Measurements from ENCODE around the gene RNF151.
"Not testable (repeated sequence)": the region's sequence is repeated elsewhere in the genome, so short reads cannot be mapped to it uniquely, and the experiment has no call there.

RNF151 gene

GRCh38 chr16:1960665-1961630 lies 5.7 kb upstream of the RNF151 start:
- DNase-seq: no peak

GRCh38 chr16:1961651-1962067 lies 5.0 kb upstream of the RNF151 start:
- no peak for DNase-seq

DNA sequence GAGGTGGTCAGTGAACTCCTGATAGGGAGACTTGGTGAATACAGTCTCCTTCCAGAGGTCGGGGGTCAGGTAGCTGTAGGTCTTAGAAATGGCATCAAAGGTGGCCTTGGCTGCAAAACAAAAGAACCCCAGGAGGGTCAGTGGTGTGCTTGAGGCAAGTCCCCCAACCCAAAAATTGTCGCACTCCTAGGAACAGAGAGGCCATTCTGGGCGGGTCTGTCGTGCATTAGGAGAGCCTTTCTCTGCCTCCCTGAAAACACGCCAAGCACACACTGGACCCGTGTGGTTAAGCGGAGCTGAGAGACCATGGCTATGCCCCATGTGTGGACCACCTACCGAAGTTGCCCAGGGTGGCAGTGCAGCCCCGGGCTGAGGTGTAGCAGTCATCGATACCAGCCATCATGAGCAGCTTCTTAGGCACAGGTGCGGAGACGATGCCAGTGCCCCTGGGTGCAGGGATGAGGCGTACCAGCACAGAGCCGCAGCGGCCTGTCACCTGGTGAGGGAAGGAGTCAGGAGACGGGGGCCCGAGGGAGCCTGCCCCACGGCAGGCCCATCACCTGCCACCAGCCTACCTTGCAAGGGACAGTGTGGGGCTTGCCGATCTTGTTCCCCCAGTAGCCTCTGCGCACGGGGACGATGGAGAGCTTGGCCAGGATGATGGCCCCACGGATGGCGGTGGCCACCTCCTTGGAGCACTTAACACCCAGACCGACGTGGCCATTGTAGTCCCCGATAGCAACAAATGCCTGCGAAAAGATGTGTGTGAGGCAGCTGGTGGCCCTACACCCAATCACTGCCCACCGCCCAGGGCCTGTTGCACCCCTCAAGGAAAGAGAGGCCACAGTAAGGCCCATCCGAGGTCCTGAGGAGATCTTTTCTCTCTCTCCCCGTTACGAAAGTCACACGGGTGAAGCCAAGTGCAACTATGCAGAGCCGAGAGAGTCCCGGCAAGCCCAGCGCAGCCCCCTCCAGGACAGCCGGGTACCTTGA lies 4.2 kb upstream of the RNF151 start:
- DNase-seq: not testable (repeated sequence)

DNA sequence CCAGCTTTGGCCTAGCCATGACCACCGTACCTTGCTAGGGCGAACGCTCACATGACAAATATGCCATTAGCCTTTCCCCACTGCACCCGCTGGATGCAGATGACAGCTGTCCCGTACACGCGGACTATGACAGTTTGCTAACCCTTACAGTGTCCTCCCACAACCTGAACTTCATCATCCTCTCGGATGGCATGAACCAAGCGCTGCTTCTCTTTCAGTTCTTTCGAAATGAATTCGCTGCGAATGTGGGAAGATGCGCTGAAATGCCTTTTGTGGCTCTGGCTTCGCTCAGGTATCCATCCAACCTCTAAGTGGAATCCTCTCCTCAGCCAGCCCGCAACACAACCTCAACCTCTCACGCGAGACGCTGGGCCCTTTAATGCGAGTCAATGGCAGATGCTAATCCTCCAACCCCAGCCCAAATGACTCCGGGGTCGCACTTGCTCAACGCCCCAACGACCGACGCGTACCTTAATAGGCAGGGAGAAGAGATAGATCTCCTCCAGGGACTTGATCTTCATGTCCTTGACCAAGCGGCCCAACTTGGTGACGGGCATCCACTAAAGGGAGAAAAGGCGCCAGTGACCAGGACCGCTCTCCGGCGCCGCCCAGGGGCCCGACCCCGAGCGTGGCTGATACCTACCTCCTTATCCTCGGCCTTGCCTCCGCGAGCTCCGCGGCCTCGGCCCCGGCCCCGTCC lies 2.7 kb upstream of the RNF151 start:
- DNase-seq: peak; percentile 56

DNA sequence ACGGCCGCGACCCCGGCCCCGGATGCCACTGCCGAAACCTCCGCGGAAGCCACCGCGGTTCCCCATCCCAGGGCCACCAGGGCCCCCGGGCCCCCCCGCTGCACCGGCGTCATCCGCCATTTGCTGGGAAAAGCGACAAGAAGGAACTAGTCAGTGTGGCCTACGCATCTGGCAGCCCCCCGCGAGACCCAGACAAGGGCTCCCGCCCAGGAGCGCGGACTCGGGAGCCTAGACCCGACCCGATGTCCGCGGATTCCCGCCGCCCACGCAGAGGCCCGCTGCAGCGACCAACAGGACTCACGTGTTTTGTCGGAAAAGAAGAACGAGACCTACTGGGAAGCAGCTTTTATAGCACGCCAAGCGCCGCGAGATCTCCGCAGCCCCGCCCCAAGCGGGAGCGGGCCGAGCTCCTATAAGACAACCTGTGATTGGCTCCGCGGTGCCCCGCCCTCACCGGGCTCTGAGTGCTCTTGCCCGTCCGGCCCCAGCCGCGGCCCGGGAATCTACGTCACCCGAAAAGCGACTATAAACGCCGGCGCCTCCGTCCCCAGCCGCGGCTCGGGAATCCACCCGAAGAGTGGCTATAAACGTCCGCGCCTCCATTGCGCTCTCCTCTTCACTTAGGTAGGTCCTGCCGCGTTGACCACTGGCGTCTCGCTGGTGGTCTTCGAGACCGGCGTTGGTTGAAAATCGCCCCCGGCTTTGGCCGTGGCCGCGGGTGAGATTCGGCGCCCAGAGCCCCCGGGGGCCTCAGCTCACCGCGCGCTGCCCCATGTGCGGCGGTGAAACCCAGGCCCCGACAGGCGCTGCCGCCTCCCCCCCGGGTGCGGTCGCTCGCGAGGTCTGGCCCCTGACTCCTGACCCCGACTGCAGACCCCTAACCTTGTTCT lies 1.9 kb upstream of the RNF151 start, which contains the start of gene RPS2:
Gene RPS2, minus strand, starts transcription at position 321 of the 890 bp plus-strand sequence. Its CDS starts 201 bp downstream, at position 120.
- DNase-seq: peak; percentile 100

GRCh38 chr16:1965396-1966001 lies 1.2 kb upstream of the RNF151 start:
- peak; percentile 13 for DNase-seq

DNA sequence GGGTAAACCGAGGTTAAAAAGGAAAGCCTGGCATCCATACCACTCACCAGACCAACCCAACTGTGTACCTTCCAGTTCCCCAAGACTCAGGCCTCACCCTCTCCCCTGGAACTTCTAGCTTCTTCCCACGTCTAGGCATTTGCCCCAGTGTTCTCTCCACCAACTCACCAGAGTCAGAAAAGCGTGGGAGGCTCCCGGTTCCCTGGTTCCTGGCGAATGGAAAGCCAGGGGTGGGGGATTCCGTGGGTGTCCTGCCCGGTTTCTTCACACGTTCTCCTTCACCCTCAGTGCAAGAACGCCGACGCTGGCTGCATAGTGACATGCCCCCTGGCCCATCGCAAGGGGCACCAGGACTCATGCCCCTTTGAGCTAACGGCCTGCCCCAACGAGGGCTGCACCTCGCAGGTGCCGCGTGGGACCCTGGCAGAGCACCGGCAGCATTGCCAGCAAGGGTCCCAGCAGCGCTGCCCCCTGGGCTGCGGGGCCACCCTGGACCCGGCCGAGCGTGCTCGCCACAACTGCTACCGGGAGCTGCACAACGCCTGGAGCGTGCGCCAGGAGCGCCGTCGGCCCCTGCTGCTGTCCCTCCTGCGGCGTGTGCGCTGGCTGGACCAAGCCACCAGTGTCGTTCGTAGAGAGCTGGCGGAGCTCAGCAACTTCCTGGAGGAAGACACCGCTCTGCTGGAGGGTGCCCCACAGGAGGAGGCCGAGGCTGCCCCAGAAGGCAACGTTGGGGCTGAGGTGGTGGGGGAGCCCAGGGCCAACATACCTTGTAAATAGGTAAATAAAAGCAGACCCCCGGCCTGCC lies 1.7 kb downstream of the RNF151 start:
- no peak for DNase-seq

GRCh38 chr16:1971796-1972489 lies 5.3 kb downstream of the RNF151 start, which contains the start of gene TBL3:
TSS of gene TBL3 (plus strand) at chr16:1972053. CDS start at chr16:1972165, 112 bp downstream.
- DNase-seq: peak; percentile 92

DNA sequence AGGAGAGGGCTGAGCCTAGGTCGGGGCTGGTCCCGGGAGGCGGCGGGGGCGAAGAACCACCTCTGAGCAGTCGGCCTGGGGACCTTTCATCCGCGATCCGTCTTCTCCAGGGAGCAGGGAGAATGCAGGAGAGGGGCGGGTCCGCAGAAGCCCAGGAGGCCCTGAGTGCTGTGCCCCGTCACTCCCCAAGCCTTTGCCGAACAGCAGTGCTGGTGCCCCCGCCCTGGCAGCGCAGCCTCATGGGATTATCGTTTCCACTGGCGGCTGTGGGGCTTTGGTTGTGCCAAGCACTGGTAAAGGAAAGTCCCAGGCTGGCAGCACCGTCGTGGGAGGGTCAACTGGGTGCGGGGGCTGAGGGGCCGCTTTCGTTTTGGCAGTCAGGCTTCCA lies 5.8 kb downstream of the RNF151 start:
- peak; percentile 16 for DNase-seq

DNA sequence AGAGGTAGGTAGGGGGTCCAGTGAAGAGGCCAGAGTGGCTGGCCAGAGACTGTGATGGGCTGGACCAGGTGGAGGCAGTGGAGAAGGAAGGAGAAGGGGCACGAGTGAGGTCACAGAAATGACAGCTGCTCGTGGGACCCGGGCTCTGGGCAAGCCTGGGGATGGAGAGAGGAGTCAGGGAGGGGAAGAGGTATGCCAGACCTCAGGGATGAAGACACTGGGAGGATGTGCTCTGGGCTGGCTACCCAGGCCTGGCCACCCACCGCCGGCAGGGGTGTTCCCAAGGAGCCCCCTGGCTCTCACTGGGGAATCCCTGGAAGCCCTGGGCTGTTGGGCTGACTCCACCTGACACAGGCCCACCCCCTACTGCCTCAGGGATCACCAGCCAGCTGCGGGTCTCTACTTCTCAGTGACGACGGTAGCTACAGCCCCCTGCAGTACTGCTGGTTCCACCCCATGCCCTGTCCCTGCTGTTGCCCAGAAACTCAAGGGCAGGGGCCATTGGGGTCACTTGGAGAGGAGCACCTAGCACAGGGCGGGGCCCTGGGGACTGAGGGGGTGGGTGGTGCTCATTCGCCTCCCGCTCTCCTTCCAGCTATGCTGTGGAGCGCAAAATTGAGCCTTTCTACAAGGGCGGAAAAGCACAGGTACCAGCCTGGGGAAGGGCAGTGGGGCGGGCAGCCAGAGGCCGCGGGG lies 7.0 kb downstream of the RNF151 start:
- no peak for DNase-seq

GRCh38 chr16:1974157-1975070 lies 7.8 kb downstream of the RNF151 start:
- DNase-seq: no peak

DNA sequence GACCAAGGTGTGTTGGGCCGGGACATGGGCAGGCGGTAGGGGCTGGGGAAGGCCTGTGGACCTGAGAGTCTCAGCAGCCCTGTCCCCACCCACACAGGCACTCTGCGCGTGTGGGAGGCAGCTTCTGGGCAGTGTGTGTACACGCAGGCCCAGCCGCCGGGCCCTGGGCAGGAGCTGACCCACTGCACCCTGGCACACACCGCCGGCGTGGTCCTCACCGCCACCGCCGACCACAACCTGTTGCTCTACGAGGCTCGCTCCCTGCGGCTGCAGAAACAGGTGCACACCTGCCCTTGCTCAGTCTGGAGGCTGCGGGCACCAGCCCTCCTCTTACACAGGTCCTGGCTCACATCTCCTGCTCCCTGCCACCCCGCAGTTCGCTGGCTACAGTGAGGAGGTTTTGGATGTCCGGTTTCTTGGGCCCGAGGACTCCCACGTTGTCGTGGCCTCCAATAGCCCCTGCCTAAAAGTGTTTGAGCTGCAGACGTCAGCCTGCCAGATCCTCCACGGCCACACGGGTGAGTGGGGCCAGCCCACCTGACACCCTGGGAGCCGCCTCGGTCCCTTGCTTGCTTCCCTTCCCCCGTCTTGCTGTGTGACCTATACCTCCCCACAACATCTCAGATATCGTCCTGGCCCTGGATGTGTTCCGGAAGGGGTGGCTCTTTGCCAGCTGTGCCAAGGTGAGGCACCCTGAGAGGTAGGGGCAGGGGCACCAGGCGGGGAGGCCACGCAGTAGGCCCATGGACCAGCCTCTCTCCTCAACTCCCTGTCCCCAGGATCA lies 9.0 kb downstream of the RNF151 start:
- no peak for DNase-seq

GRCh38 chr16:1976216-1976520 lies 9.5 kb downstream of the RNF151 start:
- no peak for DNase-seq

GRCh38 chr16:1976951-1977874 lies 10.6 kb downstream of the RNF151 start:
- DNase-seq: no peak

- no peak for DNase-seq
These were observed 11.2 kb downstream of the RNF151 start for GRCh38 chr16:1977875-1978268.
